ENCODE results near the gene IPO11.

Gene IPO11

DNA sequence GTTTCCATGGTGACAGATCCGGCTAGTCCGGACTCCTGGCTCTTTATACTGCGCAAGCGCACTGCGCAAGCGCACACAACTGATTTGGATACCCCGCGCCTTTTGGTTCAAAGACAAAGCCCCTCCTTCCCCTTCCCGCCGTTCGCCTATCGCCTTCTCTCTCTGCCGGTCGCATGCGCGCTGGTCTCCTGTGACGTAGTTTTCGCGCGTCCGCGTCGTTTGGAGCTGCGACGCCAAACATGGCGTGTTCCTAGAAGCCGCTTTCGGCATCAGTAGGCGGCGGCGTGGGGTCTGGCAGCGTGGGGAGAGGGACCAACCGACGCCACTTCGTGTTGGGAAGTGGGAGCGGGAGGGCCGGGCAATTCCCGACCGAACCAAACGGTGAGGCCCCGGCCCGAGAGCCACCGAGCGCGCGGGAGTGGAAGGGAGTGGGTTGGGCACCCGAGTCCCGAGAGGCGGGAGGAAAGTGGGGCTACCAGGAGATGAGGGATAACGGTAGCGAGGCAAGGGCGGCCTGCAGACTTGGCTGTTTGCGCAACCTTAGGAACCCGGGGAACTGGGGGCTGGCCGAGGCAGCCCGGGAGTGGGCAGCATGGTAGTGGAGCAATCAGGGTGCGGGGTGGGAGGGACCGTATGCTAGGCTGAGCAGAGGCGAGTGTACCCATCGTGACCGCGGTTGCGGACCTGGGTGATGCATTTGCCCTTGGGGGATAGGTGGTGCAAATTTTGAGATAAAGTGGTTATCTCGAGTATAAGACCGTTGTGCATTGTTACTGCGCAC is at the start of gene IPO11:
Gene IPO11 (plus strand): TSS at position 215 of the 781 bp plus-strand sequence. CDS start 24,517 bp downstream, outside the sequence.
- Mint-ChIP-seq H3K36me3 (ENCODE audit: low read depth) (no peaks in the 10 kb centered on the region), H3K4me1 (peaks cover 31% of the 10 kb centered on the region), H3K27me3 (ENCODE audit: low read depth, poor library complexity) (peaks cover 4% of the 10 kb centered on the region), H3K9me3 (no peaks in the 10 kb centered on the region), H3K4me3 (peak within 1 kb of the TSS; percentile 91), H3K27ac (peak within 1 kb of the TSS; percentile 95)
- TF ChIP-seq, protein P1, sequence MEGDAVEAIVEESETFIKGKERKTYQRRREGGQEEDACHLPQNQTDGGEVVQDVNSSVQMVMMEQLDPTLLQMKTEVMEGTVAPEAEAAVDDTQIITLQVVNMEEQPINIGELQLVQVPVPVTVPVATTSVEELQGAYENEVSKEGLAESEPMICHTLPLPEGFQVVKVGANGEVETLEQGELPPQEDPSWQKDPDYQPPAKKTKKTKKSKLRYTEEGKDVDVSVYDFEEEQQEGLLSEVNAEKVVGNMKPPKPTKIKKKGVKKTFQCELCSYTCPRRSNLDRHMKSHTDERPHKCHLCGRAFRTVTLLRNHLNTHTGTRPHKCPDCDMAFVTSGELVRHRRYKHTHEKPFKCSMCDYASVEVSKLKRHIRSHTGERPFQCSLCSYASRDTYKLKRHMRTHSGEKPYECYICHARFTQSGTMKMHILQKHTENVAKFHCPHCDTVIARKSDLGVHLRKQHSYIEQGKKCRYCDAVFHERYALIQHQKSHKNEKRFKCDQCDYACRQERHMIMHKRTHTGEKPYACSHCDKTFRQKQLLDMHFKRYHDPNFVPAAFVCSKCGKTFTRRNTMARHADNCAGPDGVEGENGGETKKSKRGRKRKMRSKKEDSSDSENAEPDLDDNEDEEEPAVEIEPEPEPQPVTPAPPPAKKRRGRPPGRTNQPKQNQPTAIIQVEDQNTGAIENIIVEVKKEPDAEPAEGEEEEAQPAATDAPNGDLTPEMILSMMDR (IDR thresholded peaks at IDR 0.05), result no peak
- peak; percentile 98 for DNase-seq

- Mint-ChIP-seq H3K27ac (peak overlapping the region; percentile 95), H3K9me3 (no peaks in the 10 kb centered on the region), H3K36me3 (ENCODE audit: low read depth) (peaks cover 60% of the 10 kb centered on the region), H3K4me1 (peaks cover 4% of the 10 kb centered on the region), H3K4me3 (no peak overlapping the region), H3K27me3 (ENCODE audit: low read depth, poor library complexity) (no peaks in the 10 kb centered on the region)
- no peak for DNase-seq
- TF ChIP-seq, protein P1 (IDR thresholded peaks at IDR 0.05), result no peak
These were observed 43.5 kb upstream of the IPO11 start for GRCh38 chr5:62369039-62369438.

- Mint-ChIP-seq H3K27ac (no peak overlapping the region), H3K9me3 (no peaks in the 10 kb centered on the region), H3K4me3 (no peak overlapping the region), H3K4me1 (peaks cover 4% of the 10 kb centered on the region), H3K27me3 (ENCODE audit: low read depth, poor library complexity) (no peaks in the 10 kb centered on the region), H3K36me3 (ENCODE audit: low read depth) (peaks cover 52% of the 10 kb centered on the region)
- TF ChIP-seq, protein P1 (IDR thresholded peaks at IDR 0.05), result no peak
- DNase-seq, result no peak
These were observed 41.2 kb upstream of the IPO11 start for GRCh38 chr5:62371409-62371808.

GRCh38 chr5:62372600-62372999 is 40.0 kb upstream of the IPO11 start:
- DNase-seq, result no peak
- H3K36me3 Mint-ChIP-seq (ENCODE audit: low read depth), result peaks cover 50% of the 10 kb centered on the region
- no peaks in the 10 kb centered on the region for H3K9me3 Mint-ChIP-seq
- TF ChIP-seq, protein P1 (IDR thresholded peaks at IDR 0.05), result no peak
- no peak overlapping the region for H3K27ac Mint-ChIP-seq
- no peaks in the 10 kb centered on the region for H3K27me3 Mint-ChIP-seq (ENCODE audit: low read depth, poor library complexity)
- no peak overlapping the region for H3K4me3 Mint-ChIP-seq
- H3K4me1 Mint-ChIP-seq, result peaks cover 4% of the 10 kb centered on the region

DNA sequence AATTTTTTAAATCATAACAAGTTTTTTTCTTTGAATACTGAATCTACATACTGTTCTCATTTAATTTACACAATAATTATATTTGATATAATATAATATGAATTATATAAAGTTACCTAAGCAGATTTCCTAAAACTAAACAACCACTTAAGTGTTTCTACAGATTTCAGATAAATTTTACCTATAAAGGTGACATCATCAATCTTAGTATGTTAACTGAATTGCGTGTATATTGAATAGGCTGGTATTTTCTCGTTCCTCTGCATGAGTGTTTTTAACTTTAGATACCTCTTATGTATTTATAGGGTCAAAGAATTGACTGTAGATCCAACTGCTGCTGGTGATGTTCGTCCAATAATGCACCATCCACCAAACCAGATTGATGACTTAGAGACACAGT is 39.2 kb upstream of the IPO11 start:
- Mint-ChIP-seq H3K4me1 (peaks cover 4% of the 10 kb centered on the region), H3K36me3 (ENCODE audit: low read depth) (peaks cover 57% of the 10 kb centered on the region), H3K27ac (no peak overlapping the region), H3K4me3 (no peak overlapping the region), H3K9me3 (no peaks in the 10 kb centered on the region), H3K27me3 (ENCODE audit: low read depth, poor library complexity) (no peaks in the 10 kb centered on the region)
- TF ChIP-seq, protein P1 (IDR thresholded peaks at IDR 0.05), result no peak
- no peak for DNase-seq

GRCh38 chr5:62374090-62374489 is 38.5 kb upstream of the IPO11 start:
- H3K4me1 Mint-ChIP-seq, result peaks cover 2% of the 10 kb centered on the region
- H3K27me3 Mint-ChIP-seq (ENCODE audit: low read depth, poor library complexity), result no peaks in the 10 kb centered on the region
- no peak overlapping the region for H3K4me3 Mint-ChIP-seq
- H3K36me3 Mint-ChIP-seq (ENCODE audit: low read depth), result peaks cover 61% of the 10 kb centered on the region
- H3K27ac Mint-ChIP-seq, result no peak overlapping the region
- H3K9me3 Mint-ChIP-seq, result no peaks in the 10 kb centered on the region
- DNase-seq, result no peak
- TF ChIP-seq, protein P1 (IDR thresholded peaks at IDR 0.05), result no peak

Data from nephron progenitor cell (in vitro differentiated cells).